ENCODE data around the gene ZDHHC16.

Gene ZDHHC16

DNA sequence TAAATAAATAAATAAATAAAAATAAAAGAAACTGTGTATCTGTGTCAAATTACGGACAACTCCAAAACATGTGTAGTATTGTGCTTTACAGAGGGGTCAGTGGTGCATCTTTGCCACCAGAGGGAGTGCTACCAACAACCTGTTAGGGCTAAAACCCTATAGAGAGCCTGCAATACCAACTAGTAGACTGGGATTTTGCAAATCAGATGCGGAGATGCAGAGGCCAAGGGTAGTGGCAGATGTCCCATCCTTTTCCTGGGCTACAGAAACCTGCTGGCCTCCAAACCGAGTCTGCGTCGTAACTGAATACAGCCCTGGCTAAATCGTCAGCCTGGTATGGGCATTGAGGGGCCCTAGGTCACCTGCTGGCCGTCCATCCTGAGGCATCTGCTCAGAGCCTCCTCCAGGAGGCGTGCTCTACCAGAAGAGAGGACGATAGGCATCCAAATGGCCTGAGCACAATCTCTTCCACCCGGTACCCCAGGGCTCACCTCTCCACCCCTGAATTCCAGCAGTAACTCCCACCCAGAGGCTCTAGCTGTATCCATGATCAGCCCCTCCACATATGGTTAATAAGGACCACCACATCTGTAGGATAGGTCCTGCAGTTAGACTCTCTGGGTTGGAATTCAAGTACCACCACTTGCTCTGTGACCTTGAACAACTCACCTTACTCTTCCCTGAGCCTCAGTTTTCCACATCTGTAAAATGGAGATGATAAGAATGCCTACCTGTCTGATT lies 38.6 kb upstream of the ZDHHC16 start:
- TF ChIP-seq, protein P1, sequence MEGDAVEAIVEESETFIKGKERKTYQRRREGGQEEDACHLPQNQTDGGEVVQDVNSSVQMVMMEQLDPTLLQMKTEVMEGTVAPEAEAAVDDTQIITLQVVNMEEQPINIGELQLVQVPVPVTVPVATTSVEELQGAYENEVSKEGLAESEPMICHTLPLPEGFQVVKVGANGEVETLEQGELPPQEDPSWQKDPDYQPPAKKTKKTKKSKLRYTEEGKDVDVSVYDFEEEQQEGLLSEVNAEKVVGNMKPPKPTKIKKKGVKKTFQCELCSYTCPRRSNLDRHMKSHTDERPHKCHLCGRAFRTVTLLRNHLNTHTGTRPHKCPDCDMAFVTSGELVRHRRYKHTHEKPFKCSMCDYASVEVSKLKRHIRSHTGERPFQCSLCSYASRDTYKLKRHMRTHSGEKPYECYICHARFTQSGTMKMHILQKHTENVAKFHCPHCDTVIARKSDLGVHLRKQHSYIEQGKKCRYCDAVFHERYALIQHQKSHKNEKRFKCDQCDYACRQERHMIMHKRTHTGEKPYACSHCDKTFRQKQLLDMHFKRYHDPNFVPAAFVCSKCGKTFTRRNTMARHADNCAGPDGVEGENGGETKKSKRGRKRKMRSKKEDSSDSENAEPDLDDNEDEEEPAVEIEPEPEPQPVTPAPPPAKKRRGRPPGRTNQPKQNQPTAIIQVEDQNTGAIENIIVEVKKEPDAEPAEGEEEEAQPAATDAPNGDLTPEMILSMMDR (IDR thresholded peaks at IDR 0.05): peak; percentile 78

GRCh38 chr10:97407952-97408248 lies 38.1 kb upstream of the ZDHHC16 start:
- TF ChIP-seq, protein P1 (IDR thresholded peaks at IDR 0.05): no peak

GRCh38 chr10:97408496-97408992 lies 37.4 kb upstream of the ZDHHC16 start:
- TF ChIP-seq, protein P1 (IDR thresholded peaks at IDR 0.05): no peak

DNA sequence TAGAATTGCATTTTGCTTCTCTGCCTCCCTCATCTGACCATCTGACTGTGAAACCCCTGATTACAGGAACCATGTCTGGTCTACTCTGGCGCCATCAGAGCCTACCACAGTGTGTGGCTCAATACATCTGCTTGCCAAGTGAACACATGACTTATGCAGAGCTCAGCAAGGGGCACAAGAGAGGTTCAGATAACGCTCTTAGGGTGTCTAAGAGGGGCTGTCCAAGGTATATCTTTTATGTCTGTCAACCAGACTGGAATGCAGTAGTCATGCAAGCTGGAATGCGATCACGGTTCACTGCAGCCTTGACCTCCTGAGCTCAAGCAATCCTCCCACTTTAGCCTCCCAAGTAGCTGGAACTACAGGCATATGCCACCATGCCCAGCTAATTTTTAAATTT lies 34.6 kb upstream of the ZDHHC16 start:
- TF ChIP-seq, protein P1 (IDR thresholded peaks at IDR 0.05): no peak

GRCh38 chr10:97412891-97413304 lies 33.1 kb upstream of the ZDHHC16 start:
- TF ChIP-seq, protein P1 (IDR thresholded peaks at IDR 0.05): no peak

DNA sequence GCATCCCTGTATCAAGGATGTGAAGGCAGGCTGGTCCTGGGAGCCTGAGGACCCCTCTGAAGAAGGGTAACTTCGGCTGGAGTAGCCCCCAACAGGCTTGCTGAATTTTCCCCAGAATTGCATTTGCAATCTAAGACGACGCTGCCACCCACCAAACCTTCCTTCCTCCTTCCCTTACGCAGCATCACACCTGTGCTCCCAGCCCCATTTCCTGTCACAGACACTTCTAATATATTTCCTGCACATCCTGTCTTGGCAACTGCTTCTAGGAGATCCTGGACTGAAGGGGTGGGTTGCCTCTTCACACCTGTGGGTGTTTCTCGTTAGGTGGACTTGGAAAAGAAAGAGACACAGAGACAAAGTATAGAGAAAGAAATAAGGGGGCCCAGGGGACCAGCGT lies 29.4 kb upstream of the ZDHHC16 start:
- TF ChIP-seq, protein P1 (IDR thresholded peaks at IDR 0.05): no peak

GRCh38 chr10:97425964-97426775 lies 19.8 kb upstream of the ZDHHC16 start, which contains the start of gene PGAM1:
PGAM1 (plus strand) TSS chr10:97426191; CDS start chr10:97426308, 117 bp downstream.
- TF ChIP-seq, protein P1 (IDR thresholded peaks at IDR 0.05): peak; percentile 82
